Gastrocnemius medialis (tissue), 4 donors: Measurements from ENCODE around the gene S100A10.

Source experiments
- POLR2A ChIP-seq, 2 donors: fragments of 450-650 bp; IDR thresholded peaks; one replicate each; pipeline ENCODE4 v1.6.1; 2017; ENCODE audit warnings: antibody characterized with exemption in 2 of 2, mild to moderate bottlenecking in 2 of 2, moderate library complexity in 2 of 2
- TF ChIP-seq, protein P1 (sequence below), 5 experiments: fragments of 450-650 bp in 3 of 5; fragments of 200-600 bp in 2 of 5; sonication (generic) in 2 of 5; IDR thresholded peaks in 4 of 5; conservative IDR thresholded peaks in 1 of 5; 1 replicate in 4 of 5; 2 replicates in 1 of 5; pipeline ENCODE4 v1.5.1; 2016 to 2019; ENCODE audit warnings: antibody characterized with exemption in 5 of 5, mild to moderate bottlenecking in 3 of 5, moderate library complexity in 3 of 5

DNA sequence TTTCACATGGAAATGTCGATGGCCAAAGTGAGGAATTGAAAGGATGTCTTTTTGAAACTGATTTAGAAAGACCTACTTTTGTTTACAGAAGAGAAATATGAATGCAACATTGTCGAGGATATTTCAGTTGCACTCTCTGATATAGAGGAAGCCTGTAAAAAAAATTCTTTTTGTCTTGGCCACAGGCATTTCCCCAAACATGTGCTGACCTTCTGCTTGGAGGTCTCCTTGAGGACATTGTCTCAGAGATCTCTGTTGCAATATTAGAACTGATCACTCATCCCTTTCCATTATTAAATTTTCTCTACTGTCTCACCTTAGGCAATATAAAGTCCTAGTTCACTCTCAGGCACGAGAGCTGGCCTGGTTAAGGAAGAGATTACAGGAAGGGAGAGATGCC, 27.2 kb upstream of the S100A10 start:
- TF ChIP-seq, protein P1, sequence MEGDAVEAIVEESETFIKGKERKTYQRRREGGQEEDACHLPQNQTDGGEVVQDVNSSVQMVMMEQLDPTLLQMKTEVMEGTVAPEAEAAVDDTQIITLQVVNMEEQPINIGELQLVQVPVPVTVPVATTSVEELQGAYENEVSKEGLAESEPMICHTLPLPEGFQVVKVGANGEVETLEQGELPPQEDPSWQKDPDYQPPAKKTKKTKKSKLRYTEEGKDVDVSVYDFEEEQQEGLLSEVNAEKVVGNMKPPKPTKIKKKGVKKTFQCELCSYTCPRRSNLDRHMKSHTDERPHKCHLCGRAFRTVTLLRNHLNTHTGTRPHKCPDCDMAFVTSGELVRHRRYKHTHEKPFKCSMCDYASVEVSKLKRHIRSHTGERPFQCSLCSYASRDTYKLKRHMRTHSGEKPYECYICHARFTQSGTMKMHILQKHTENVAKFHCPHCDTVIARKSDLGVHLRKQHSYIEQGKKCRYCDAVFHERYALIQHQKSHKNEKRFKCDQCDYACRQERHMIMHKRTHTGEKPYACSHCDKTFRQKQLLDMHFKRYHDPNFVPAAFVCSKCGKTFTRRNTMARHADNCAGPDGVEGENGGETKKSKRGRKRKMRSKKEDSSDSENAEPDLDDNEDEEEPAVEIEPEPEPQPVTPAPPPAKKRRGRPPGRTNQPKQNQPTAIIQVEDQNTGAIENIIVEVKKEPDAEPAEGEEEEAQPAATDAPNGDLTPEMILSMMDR (IDR thresholded peaks at IDR 0.05 in 4 of 5, conservative IDR thresholded peaks at IDR 0.05 in 1 of 5): no peak
- TF ChIP-seq POLR2A (IDR thresholded peaks at IDR 0.05): no peak
